Cortex of kidney (tissue), 1 donor: ENCODE data around the gene PTGS1.
"Not testable (repeated sequence)": the region's sequence is repeated elsewhere in the genome, so short reads cannot be mapped to it uniquely, and the experiment has no call there.

Experiments
- DNase-seq: peaks from one replicate; lab custom pipeline; 2025; lab: John Stamatoyannopoulos, UW

Gene PTGS1

GRCh38 chr9:122398371-122398924, 27.6 kb downstream of the PTGS1 start:
- DNase-seq, result no peak

- no peak for DNase-seq
Measured at GRCh38 chr9:122401896-122402295, 31.1 kb downstream of the PTGS1 start.

- no peak for DNase-seq
Measured at GRCh38 chr9:122402403-122402871, 31.6 kb downstream of the PTGS1 start.

GRCh38 chr9:122402874-122403273, 32.0 kb downstream of the PTGS1 start:
- no peak for DNase-seq

- DNase-seq, result no peak
Measured at GRCh38 chr9:122403381-122404000, 32.7 kb downstream of the PTGS1 start.

- not testable (repeated sequence) for DNase-seq
Measured at GRCh38 chr9:122405304-122406069, 34.7 kb downstream of the PTGS1 start.

GRCh38 chr9:122406070-122406890, 35.5 kb downstream of the PTGS1 start:
- no peak for DNase-seq

- DNase-seq, result not testable (repeated sequence)
Measured at GRCh38 chr9:122414108-122414507, 43.3 kb downstream of the PTGS1 start.

- no peak for DNase-seq
Measured at GRCh38 chr9:122418016-122418415, 47.2 kb downstream of the PTGS1 start.

GRCh38 chr9:122420315-122420714, 49.5 kb downstream of the PTGS1 start:
- DNase-seq, result no peak

GRCh38 chr9:122425087-122425486, 54.3 kb downstream of the PTGS1 start:
- DNase-seq, result no peak

- DNase-seq, result no peak
Measured at GRCh38 chr9:122426723-122427122, 55.9 kb downstream of the PTGS1 start.

- DNase-seq, result no peak
Measured at GRCh38 chr9:122442568-122442967, 71.7 kb downstream of the PTGS1 start.

- DNase-seq, result no peak
Measured at GRCh38 chr9:122444041-122444733, 73.4 kb downstream of the PTGS1 start.
